Glomerular endothelial cell (primary cell): ENCODE measurements around the gene TH. TPM values are rescaled to one million over a fixed set of nuclear protein-coding genes. Genes with fewer than 3 reads are reported as not detected.

ENCODE experiments used
- DNase-seq: peaks from one replicate; pipeline ENCODE4 v3.0.0-alpha.2; 2011; ENCODE audit warnings: low read depth, low spot score; ENCODE audit errors: extremely low read depth
- total RNA-seq: library from RNA; depleted of rRNA; stranded (reverse); fragments of >200 nt; gene quantifications from 2 replicates; pipeline ENCODE4 v1.2.3, GENCODE V29; 2015

The TH gene
- total RNA-seq, 1 donor from 2014 or later, result 0.23 TPM

DNA sequence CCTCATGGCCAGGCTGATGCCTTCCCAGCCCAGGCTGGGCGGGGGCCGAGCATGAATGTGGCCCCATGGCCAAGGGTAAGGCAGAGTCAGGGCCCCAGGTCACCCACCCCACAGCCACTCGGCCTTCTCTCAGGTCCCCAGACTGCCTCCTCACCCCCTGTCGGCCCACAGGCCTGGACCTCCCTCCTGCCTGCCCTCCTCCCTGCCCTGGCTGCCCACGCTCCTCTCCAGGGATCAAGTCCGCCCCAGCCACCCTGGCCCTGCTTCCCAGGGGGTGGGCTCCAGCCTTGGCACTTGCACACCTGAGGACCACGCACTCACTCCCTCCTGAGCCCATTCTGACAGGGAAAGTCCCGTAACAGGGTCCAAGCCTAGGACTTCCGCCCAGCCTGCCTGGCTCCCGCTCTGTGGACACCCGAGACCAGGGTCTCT is 37.8 kb upstream of the TH start:
- DNase-seq, result no peak

DNA sequence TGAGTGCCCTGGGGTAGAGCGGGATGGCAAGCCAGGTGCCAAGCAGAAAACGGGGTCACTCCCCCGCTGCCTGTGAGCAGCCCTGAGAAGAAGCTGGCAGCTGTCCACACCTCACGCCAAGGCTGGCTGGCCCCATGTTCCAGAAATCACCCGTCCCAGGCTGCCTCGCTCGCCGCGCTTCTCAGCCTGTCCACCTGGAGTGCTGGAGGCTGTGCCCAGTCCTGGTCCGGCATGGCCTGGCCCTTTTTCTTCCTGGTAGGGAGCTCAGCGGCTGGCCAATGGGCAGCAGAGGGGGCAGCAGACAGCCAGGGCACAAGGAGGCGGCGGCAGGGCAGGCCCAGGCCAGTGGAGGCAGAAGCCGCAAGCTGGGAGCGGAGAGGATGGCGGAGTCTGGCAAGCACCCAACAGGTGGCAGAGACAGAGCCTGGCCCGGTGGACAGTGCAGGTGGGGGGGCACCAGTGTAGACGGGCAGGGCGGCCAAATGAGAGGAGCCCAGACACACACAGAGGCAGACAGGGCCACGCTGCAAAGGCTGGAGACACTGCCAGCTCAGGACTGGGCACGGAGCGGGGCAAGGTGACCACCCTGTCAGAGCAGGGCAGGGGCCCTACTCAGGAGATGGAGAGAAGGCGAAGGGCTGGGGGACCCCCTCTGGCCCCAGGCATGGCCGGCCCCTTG is 37.2 kb upstream of the TH start:
- DNase-seq, result no peak

DNA sequence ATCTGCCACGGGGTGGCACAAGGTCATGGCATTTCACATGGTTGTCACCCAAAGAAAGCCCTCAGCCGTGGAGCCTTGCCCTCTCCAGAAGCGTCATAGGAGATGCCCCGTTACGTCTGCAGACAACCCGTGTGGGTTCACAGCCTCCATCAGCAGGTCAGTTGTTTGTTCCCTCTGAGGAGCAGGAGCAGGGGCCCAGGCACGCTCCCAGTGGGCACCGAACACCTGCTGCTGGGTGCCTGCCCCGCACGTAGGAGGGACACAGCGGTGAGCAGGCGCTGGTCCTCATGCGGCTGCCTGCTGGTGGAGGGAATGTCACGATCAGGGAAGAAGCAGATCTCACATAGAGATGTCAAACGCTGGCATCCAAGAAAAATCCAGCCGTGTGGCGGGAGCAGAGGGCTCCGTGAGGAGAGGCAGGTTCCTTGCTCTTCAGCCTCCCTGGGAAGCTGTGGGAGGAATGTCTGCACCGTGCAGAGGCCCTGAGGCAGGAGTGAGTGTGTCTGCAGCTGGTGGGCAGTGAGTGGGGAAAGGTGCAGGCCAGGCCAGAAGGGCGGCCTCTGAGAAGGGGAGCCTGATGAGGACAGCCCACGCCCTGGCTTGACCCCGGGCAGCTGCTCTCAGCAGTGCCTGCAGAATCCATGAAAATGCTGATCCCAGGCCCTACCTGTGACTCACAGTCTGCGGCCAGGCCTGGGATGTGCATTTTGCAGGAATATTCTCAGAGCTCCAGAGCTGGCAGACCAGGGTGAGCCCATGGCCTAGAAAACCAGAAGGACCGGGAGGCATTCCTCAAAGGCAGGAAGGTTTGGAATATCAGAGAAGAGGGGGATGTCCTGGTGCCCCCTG is 36.4 kb upstream of the TH start:
- DNase-seq, result no peak

- no peak for DNase-seq
These were observed 35.6 kb upstream of the TH start for GRCh38 chr11:2207212-2207611.

DNA sequence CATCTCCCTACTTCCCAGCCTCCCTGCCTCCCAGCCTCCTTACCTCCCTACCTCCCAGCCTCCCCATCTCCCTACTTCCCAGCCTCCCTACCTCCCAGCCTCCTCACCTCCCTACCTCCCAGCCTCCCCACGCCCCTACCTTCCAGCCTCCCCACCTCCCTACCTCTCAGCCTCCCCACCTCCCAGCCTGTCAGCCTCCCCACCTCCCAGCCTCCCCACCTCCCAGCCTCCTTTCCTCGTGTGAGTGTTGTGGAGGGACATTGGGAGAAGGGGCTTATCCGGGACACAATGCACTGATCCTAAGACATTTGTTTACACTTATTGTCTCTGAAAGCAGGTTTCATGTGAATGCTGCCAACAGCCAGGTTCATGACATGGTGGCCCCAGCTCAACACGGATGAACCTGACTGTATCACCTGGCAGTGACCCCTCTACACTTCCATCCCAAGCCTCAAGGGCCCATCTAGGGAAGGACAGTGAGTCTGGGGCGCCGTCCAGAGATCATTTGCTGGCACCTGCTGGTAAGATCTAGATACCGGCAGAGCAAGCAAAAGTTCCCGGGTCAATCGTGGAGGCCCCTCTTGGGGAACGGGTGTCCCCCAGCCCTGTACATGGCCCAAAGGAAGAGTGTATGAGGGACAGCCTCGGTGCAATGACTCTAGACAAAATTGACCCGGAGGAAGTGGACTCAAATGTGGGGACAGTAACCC is 34.5 kb upstream of the TH start:
- no peak for DNase-seq

DNA sequence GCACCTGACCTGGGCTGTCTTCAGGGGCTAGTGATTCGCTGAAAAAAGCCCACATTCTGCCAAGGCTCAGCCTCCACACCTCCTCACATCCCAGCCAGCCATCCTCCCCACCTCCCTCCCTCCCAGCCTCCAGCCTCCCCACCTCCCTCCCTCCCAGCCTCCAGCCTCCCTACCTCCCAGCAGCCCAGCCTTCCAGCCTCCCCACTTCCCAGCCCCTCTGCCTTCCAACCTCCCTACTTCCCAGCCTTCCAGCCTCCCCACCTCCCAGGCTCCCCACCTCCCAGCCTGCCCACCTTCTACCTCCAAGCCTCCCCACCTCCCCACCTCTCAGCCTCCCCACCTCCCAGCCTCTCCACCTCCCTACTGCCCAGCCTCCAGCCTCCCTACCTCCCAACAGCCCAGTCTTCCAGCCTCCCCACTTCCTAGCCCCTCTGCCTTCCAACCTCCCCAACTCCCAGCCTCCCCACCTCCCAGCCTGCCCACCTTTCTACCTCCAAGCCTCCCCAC is 33.7 kb upstream of the TH start:
- no peak for DNase-seq

DNA sequence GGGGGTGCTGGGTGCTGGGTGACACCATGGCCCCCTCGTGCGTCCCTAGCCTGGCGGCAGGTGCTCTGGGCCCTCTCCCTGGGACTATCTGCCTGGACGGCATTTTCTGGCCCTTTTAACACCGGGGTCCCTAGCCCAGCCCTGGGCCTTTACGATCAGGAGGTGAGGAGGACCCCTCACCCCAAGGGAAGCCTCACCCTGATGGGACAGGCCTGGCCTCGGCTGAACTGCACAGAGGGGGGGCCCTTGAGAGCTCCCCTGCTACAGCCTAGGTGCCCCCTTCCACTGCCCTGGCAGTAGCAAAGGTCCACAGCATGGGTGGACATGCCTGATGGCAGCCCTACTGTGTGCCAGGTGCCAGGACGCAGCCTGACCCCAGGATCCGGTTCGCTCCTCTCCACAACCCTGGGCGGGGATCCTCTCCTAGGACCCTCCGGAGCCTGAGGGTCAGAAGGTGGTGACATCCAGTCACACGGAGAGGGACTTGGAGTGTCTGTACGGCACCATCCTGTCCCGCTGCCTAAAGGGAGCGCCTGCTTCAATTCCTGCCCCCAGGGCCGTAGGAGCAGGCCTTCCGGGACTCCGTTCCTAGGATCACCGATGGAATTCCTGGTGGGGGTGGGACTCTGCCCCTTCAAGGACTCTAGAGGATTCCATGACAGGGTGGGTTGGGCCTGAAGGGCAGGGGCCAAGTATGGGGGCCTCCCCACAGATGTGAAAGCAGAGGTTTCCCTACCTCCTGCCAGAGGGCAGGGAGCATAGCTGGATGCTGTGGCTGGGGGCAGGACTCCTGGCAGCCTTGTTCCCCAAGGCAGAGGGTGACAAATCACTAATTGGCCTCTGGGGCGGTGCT is 33.0 kb upstream of the TH start:
- no peak for DNase-seq

DNA sequence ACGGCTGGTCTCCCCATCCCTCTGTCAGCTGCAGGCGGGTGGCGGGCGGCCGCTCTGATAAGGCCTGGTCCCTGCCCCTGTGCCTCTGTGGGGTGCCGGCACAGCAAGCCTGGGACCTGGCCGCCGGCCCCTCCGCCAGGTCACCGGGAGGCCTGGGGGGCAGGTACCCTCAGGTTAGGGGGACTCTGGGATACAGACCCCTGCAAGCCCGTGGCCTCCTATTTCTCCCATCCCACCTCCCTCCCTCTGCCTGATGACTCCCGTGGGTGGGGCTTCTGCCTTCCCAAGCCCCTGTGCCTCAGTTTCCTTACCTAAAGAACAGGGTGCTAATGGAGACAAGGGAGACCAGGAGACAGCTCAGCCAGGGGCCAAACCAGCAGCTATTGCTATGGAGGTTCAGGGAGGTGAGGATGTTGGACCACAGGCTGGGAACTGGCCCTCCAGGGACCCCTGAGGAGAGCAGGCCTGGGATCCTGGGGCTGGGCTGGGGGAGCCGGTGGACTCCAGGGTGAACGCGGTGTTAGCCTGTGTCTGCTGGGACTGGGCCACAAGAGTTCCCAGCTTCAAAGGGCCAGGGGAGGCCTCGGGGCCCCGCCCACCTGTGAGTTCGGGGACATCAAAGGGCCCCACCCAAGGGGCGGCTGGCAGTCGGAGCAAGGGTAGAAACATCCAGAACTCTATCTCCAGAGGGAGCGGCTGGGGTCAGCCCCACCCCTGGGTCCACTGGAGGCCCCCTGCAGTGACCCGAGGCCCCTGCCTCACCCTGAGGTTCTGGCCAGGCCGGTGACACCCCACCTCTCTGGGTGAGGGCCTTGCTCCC is 32.0 kb upstream of the TH start:
- no peak for DNase-seq

- no peak for DNase-seq
These were observed 31.4 kb upstream of the TH start for GRCh38 chr11:2202900-2203439.

- no peak for DNase-seq
These were observed 30.7 kb upstream of the TH start for GRCh38 chr11:2202071-2202899.

DNA sequence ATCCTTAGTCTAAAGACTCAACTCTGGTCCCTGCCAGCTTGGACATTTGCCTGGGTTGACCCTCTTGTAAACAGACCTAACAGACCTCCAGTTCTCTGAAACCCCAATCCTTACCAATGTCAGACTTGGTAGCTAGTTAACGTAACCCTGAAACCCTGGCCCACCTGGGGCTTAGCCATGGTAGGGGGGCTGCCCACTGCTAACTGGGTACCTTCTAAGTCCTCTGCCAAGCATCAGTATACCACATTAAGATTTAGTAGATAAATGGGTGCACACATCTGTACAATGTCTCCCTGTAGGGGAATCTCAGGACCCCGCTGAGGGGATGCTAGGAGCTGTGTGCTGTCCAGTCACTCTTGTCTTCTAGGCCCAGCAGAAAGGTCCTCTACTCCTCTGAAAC is 29.9 kb upstream of the TH start:
- DNase-seq, result no peak

DNA sequence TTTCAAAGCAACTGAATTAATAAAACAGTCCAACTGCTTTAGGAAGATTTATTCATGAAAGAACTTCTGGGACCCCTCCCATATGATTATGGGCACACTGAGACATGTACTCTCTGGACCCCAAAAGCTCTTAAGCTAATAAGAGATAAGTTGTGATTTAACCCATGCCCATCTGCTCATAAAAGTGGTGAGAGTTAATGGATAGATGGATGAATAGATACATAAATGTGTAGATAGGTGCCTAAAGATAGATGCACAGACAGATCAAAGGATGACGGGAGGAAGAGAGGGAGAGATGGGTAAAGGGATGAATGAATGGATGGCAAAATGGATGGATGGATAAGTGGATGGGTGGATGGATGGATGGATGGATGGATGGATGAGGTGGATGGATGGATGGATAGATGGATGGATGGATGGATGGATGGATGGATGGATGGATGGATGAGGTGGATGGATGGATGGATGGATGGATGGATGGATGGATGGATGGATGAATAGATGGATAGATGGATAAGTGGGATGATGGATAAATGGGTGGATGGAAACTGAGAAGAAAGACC is 29.4 kb upstream of the TH start:
- DNase-seq, result no peak

DNA sequence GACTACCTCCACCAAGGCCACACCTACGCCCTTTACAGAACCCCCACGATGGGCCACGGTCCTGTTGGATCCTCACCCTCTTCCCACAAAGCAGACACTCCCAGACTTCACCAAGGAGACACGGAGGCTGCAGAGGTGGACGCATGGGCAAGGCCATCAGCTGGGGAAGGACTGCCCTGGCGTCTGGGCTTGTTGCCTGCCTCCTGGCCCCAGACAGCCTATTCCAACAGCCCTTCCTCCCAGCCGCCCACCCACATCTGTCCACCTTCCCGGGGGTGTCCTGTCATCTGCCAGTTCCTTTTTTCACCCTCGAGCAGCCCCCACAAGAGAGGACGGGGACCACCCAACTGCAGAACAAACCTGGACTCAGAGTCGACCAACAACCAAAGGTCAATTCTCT is 28.9 kb upstream of the TH start:
- DNase-seq, result no peak

DNA sequence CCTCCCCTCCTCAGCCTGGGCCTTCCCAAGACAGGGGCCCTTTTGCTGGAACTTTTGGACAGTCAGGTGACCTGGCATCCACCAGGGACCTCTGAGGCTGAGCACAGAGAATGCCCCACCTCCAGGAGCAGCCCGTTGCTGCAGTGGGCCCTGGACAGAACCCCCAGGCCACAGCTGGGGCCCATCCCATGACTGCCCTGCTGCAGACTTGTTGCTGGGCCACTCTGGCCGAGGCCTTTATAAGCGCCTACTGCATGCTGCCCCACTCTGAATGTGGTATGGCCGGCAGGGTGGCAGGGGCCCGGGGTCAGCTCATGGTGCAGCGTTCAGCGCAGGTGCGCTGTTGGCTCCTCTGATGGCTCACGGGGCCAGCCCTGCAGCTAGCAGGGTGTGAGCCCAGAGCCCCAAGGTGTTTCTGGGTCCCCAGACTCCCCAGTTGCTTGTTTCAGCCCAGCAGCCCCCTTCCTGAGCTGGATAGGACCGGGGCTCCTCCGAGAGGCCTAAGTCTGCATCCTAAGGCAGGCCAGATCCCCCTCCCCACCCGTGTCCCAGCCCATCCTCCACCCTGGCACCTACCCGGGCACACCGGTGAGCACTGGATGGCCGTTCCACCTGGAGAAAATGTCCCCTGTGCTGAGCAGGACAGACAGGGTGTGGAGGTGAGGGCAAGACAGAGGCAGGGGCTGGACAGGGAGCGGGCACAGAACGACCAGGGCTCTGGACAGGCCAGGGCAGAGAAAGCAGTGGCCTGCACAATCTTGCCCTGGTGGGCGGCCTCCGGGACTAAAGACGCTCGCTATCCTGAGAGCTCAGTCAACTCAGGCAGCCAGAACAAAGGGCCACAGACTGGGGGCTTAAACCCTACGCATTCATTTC is 28.1 kb upstream of the TH start:
- no peak for DNase-seq

GRCh38 chr11:2198621-2199365 is 27.2 kb upstream of the TH start:
- no peak for DNase-seq

DNA sequence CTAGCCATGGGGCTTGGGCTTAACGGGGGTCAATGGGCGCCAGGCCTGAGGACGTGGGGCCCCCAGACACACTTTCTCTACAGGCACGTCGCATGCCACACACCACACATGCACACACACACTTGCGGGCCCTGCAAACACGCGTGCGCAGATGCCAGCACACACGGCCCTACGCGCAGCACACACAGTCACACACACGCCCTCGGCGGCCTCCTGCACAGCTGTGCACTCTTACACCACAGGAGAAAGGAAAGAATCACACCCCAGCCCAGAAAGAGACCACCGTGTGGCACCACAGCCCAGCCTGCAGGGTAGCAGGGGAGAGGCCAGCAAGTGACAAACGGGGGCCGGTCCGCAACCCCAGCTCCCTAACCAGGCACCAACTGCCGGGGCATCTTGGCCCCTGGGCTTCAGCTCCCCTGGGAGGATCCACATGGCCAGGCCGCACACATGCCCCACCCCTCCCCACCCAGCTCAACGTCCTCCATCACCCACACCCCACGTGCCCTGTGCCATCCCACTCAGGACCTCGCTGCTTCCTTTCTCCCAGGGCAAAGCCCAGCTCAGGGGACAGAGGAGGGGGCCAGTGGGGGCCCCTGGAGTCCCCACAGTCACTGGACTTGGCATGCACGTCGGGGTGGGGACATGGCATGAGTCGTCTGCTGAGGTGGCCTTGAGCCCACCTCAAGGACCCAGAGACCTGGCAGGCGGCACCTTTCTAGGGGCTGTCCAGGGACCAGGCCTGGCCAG is 26.3 kb upstream of the TH start:
- DNase-seq, result no peak
